HG03442 (cell line): Measurements from ENCODE around the gene IRAK2.

Experiments
- ATAC-seq: cut with Tn5 transposase; IDR thresholded peaks from one replicate; pipeline ENCODE4 v1.9.1; 2021; ENCODE audit warnings: mild to moderate bottlenecking, moderate library complexity; ENCODE audit not compliant: unreplicated experiment

IRAK2 gene

GRCh38 chr3:10279384-10280176, 114.9 kb downstream of the IRAK2 start:
- ATAC-seq = no peak

- no peak for ATAC-seq
Measured at GRCh38 chr3:10280177-10280529, 115.4 kb downstream of the IRAK2 start.

- ATAC-seq = no peak
Measured at GRCh38 chr3:10280571-10280970, 115.9 kb downstream of the IRAK2 start.

DNA sequence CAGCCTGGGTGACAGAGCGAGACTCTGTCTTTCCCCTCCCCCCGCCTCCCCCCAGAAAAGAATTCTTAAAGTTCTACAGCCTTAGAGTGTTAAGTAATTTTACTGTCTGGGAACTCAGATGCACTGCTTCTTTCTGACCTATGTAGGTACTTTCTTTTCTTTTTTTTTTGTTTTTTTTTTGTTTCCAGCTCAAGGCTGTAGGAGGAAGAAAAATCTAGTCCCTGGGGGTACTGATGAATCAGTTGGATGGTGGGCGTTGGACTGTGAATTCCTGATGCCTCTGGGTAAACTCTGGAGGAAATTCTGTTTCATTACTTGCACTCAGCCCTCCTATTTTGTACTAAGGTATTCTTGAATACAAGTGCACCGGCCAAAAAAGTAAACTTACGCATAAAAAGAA, 117.2 kb downstream of the IRAK2 start:
- no peak for ATAC-seq

- ATAC-seq = no peak
Measured at GRCh38 chr3:10283638-10284037, 118.9 kb downstream of the IRAK2 start.

GRCh38 chr3:10284496-10284895, 119.8 kb downstream of the IRAK2 start:
- ATAC-seq = no peak

DNA sequence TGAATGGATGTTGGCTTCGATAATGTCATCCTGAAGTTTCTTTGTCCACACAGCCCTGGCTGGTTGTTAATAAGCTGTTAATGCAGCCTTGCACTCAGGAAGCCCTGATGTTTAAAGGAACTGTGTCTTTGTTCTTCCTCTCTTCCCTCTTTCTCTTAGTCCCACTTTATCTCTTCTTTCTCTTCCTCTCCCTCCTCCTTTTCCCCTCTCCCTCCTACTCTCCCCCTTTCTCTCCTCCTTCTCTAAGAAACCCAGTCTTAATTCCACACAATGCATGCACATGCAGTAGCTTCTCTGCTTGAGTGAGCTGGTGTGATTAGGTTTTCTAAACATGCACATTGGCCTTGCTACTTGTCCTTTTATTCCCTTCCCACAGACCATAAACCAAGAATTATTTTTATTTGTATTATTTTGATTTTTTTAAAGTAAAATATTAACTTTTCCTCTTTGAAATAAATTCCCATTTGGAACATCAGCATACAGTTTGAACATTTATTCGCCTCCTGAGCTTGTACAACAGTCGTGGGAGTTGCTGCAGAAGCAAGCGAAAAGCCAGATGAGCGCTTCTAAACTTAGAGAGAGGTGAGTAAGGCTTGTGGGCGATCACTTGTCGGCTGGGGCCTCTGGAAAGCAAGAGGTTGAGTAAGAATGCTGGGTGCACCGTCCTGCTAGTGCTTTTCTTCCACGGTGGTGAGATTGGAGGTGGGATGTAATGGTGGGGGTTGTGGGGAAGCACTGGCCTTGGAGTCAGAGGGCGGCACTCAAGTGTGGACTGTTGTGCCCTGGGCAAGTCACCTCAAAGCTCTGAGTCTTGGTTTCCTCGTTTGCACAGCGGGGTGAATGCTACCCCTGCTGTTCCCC, 120.8 kb downstream of the IRAK2 start:
- ATAC-seq = no peak

- ATAC-seq = no peak
Measured at GRCh38 chr3:10286133-10286524, 121.4 kb downstream of the IRAK2 start.

- ATAC-seq = no peak
Measured at GRCh38 chr3:10286596-10287295, 122.0 kb downstream of the IRAK2 start.

DNA sequence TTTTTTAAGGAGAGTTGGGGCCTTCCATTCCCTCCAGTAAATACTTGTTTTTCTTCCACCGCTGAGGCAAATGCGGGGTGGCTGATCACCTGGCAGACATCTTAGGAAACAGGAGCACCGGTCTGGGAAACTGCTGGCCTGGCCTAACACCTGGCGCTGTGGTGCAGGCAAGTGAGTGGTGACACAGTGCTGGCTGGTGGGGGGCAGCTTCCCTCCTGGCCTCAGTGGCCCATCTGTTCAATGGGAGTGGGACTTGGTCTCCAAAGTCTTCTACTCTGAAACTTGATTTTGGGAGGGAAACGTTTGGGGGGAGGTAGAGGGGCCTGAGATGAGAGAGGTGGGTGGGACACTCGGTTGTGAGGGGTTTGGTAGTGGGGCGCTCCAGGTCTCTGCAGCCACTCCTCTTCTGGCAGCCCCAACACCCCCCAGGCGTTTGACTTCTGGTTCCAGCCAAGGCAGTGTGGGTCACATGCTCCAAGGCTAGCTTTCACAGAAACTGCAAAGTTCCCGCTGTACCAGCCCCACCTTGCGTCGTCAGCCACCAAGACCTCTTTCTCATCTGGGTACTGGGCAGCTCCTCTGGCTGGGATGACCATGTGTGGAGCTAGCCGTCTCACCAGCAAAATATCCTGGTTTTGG, 123.3 kb downstream of the IRAK2 start:
- ATAC-seq = no peak

DNA sequence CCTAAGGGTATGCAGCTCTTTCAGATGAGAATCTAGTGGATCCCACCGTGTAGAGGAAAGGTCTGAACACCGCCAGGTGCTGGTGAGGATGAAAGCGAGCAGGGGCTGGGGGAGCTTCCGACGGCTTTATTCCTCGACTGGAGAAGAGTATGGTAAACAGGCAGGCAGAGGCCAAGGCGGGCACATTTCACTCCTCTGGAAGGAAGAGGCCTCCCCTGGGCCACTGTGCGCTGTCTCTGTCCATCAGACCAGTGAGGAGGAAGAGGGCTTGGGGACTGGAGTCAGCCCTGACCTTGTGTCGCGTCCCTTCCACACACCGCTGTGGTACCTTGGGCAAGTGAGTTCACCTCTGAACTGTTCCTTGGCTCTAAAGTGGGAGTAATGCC, 123.8 kb downstream of the IRAK2 start:
- ATAC-seq = no peak

DNA sequence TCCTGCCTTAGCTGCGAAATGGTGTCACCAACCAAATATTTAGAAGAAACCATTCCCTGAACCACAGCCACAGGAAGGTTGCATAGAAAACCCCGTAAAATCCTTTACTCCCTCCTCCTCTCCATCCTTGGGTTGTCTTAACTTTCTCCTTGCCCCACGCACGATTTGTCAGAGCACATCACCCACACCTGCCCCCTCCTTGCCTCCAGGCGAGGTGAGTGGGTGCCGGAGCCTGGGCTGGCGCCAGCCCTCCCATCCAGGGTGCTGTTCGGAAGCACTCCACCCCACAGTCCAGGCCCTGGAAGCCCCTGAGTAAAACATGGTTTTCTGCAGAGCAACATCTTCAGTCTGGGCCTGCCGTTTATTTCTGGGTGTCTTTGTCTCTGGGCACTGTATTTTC, 124.4 kb downstream of the IRAK2 start:
- no peak for ATAC-seq

DNA sequence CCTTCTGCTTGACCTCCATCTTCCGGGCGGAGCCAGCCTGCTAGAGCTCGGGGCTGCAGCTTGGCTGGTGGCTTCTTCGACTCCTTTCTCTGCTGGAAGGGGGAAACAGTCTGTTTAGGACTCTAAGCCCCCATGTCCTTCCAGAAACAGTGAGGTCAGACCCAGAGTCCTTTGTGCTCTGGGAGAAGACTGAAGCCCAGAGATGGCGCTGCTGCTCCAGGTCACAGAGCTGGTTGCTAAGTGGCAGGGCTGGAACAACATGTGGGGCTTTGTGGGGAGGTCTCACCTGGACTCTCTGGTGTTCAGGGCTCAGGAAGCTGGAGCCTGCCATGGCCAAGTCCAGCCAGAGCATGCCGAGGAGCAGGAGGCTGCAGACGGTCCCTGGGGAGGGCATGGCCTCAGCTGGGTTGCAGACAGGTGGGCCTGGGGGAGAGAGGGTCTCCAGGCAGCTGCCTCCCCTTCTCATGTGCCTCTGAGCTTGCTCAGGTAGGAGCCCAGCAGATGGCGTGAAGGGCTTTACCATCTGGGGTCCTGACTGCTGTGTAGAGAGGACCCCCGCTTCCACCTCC, 125.2 kb downstream of the IRAK2 start:
- ATAC-seq = no peak

GRCh38 chr3:10290481-10291176, 125.9 kb downstream of the IRAK2 start:
- no peak for ATAC-seq

DNA sequence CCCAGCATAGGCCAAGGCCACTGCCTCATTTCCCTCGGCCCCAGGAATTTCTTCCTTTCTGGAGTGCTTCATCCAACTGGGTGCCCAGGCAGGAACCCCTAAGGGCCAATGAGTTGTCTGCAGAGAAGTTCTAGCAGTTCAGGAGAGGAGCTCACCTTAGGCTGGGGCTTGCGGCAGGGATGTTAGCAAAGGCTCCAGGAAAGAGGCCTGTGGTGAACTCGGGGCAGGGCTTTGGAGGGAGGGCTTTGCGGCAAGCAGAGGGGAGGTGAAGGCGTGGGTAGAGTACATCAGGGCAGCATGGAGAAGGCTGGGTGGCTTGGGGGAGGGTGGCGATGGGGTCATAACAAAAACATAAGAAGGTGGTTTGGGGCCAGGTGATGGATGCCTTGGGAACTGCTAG, 126.9 kb downstream of the IRAK2 start:
- no peak for ATAC-seq

DNA sequence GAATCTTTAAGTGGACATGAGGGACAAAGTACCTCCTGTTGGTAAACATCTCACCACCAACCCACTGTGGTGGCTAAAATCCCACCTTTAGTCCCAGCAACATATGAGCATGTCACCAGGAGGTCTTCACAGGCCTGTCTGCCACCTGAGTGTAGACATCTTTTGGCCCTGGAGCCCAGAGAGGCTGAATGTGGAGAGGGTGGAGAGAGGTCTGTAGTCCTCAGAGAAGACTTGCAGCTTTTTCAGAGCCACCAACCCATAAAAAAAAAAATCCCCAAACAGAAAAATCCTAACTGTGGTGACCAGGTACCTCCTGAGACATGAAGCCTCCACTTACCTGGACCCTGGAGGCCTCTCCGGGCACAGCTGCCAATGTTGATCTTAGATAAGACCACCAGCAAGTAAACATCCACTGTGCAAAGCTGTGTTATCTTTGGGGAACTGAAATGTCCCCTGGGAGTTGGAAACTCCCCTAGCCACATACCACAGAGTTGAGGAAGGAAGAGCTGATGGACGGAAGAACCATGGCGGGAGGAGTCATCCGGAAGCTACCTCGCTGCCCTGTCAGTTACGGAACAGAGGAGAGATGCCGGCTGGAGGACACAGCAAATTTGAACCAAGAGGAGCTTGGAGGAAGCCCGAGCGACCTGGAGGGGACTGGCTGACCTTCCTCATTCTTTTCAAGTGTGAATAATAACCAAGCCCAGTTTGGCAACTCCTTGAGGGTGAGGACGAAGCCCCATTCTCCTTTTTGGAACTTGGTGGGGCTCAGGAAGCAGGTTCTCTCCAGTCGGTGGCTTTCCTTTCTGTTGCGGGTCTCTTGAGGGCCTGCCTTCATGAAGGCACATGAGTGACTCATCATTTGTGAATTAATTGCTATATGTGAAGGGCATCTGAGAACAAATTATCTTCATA, 128.0 kb downstream of the IRAK2 start, which contains the start of gene GHRL:
TSS of gene GHRL (minus strand) at position 443 of the 915 bp plus-strand sequence. CDS start 2,767 bp downstream, outside the sequence.
- peak; percentile 76 for ATAC-seq
